SK-N-SH treated with all-trans-retinoic acid at 6 μM for 48 hours (cell line): Measurements from ENCODE around the gene HPN.
A peak's percentile ranks its signal among the peaks of the same experiment; 100 is the strongest.

ENCODE experiments used
- ATAC-seq: fragments of 200-7000 bp; cut with Tn5 transposase; 3 replicates; pipeline ENCODE4 v1.9.1; 2020; ENCODE audit warnings: mild to moderate bottlenecking, moderate library complexity
- BACH2 ChIP-seq: fragments of 250-450 bp; sonication (Bioruptor Pico); IDR thresholded peaks from 2 replicates; pipeline ENCODE4 v1.9.0; 2021; ENCODE audit warnings: mild to moderate bottlenecking, borderline replicate concordance
- CSDC2 ChIP-seq: fragments of 250-450 bp; sonication (Bioruptor Pico); IDR thresholded peaks from 2 replicates; pipeline ENCODE4 v1.5.0; 2020; ENCODE audit warnings: mild to moderate bottlenecking, moderate library complexity
- ESRRG ChIP-seq: fragments of 250-450 bp; sonication (Bioruptor Pico); IDR thresholded peaks from 2 replicates; pipeline ENCODE4 v1.6.1; 2021; ENCODE audit warnings: mild to moderate bottlenecking
- GLIS3 ChIP-seq: fragments of 250-450 bp; sonication (Bioruptor Pico); IDR thresholded peaks from 2 replicates; pipeline ENCODE4 v1.5.0; 2020; ENCODE audit warnings: mild to moderate bottlenecking, moderate library complexity
- ISL1 ChIP-seq: fragments of 250-450 bp; sonication (Bioruptor Pico); IDR thresholded peaks from 2 replicates; pipeline ENCODE4 v2.1.2; 2022; ENCODE audit warnings: mild to moderate bottlenecking, moderate library complexity
- OSR1 ChIP-seq: fragments of 250-450 bp; sonication (Bioruptor Pico); IDR thresholded peaks from 2 replicates; pipeline ENCODE4 v1.8.0; 2022; ENCODE audit warnings: moderate library complexity, mild to moderate bottlenecking, inconsistent platforms
- PPARA ChIP-seq: fragments of 250-450 bp; sonication (Bioruptor Pico); IDR thresholded peaks from 2 replicates; pipeline ENCODE4 v1.5.0; 2020; ENCODE audit warnings: mild to moderate bottlenecking, borderline replicate concordance
- RARB ChIP-seq: fragments of 250-450 bp; sonication (Bioruptor Pico); IDR thresholded peaks from 2 replicates; pipeline ENCODE4 v1.8.0; 2021; ENCODE audit warnings: mild to moderate bottlenecking, moderate library complexity
- SNAI2 ChIP-seq: fragments of 250-450 bp; sonication (Bioruptor Pico); IDR thresholded peaks from 2 replicates; pipeline ENCODE4 v1.5.0; 2020; ENCODE audit warnings: mild to moderate bottlenecking, moderate library complexity
- TCF4 ChIP-seq: fragments of 250-450 bp; sonication (Bioruptor Pico); IDR thresholded peaks from 2 replicates; pipeline ENCODE4 v1.8.0; 2021; ENCODE audit warnings: mild to moderate bottlenecking, moderate library complexity, borderline replicate concordance
- TOX ChIP-seq: fragments of 250-450 bp; sonication (Bioruptor Pico); IDR thresholded peaks from 2 replicates; pipeline ENCODE4 v1.8.0; 2021; ENCODE audit warnings: mild to moderate bottlenecking, moderate library complexity, borderline replicate concordance
- ZC3H10 ChIP-seq: fragments of 250-450 bp; sonication (Bioruptor Pico); IDR thresholded peaks from 2 replicates; pipeline ENCODE4 v1.5.1; 2021; ENCODE audit warnings: mild to moderate bottlenecking, moderate library complexity
- ZFP3 ChIP-seq: fragments of 250-450 bp; sonication (Bioruptor Pico); IDR thresholded peaks from 2 replicates; pipeline ENCODE4 v1.5.0; 2020; ENCODE audit warnings: mild to moderate bottlenecking, moderate library complexity
- ZFP30 ChIP-seq: fragments of 450-650 bp; formaldehyde crosslinking; IDR thresholded peaks from 2 replicates; pipeline ENCODE4 v1.5.0; 2022; ENCODE audit warnings: mild to moderate bottlenecking, moderate library complexity
- ZNF565 ChIP-seq: fragments of 450-650 bp; formaldehyde crosslinking; conservative IDR thresholded peaks from 2 replicates; pipeline ENCODE4 v1.5.0; 2020; ENCODE audit warnings: low read depth, mild to moderate bottlenecking, moderate library complexity
- ZNF70 ChIP-seq: fragments of 450-650 bp; formaldehyde crosslinking; IDR thresholded peaks from 2 replicates; pipeline ENCODE4 v1.5.0; 2020; ENCODE audit warnings: mild to moderate bottlenecking, moderate library complexity
- ZNF8 ChIP-seq: fragments of 450-650 bp; formaldehyde crosslinking; IDR thresholded peaks from 2 replicates; pipeline ENCODE4 v1.5.0; 2020; ENCODE audit warnings: mild to moderate bottlenecking, moderate library complexity
- TF ChIP-seq, protein P1 (sequence below): fragments of 250-450 bp; sonication (Bioruptor Pico); IDR thresholded peaks from 2 replicates; pipeline ENCODE4 v1.5.1; 2020; ENCODE audit warnings: low read depth, mild to moderate bottlenecking, moderate library complexity
- TF ChIP-seq, protein P2 (sequence below): fragments of 250-450 bp; sonication (Bioruptor Pico); IDR thresholded peaks from 2 replicates; pipeline ENCODE4 v1.8.0; 2021; ENCODE audit warnings: low read depth, mild to moderate bottlenecking, moderate library complexity, borderline replicate concordance
- TF ChIP-seq, protein P3 (sequence below): fragments of 250-450 bp; sonication (Bioruptor Pico); IDR thresholded peaks from 2 replicates; pipeline ENCODE4 v1.8.0; 2020; ENCODE audit warnings: mild to moderate bottlenecking, moderate library complexity, borderline replicate concordance
- TF ChIP-seq, protein P4 (sequence below): fragments of 250-450 bp; sonication (Bioruptor Pico); IDR thresholded peaks from 2 replicates; pipeline ENCODE4 v1.5.0; 2020; ENCODE audit warnings: mild to moderate bottlenecking, moderate library complexity

Gene HPN

DNA sequence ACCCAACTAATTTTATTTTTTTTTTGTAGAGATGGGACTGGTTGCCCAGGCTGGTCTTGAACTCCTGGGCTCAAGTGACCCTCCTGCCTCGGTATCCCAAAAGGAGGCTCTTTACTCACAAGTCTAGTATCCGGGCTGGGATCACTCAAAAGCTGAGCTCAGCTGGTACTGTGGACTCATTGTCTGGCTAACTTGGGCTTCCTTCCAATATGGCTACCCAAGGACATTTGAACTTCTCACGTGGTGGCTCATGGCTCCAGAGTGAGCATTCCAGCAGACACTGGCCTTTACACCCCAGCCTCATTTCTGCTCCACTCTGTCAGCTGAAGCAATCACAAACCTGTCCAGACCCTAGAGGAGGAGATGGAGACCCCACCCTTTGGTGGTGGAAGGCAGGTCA, 28.9 kb downstream of the HPN start:
- ATAC-seq, result no peak

DNA sequence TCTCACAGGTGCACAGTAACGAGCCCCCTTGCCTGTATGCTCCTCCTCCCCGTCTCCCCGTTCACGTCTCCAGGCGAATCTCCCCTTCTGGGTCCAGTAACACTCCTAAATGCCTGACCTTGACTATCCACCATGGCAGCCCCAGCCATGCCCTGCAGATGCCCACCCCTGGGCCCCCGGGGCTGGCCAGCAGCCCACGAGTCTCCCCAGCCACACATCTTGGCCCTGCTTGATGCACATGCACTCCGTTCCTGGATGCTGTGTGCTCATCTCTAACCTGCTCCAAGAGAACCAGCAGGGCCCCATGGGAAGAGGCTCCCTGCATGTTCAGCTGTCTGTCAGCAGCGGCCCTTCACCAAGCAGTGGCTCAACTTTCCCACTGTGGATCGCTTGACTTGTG, 32.0 kb downstream of the HPN start:
- TF ChIP-seq PPARA (CRISPR knock-in tag) (no peak), BACH2 (no peak), ESRRG (CRISPR knock-in tag) (no peak), OSR1 (no peak), ZNF70 (CRISPR knock-in tag) (no peak), ZNF565 (CRISPR knock-in tag) (no peak), ZC3H10 (CRISPR knock-in tag) (no peak), ISL1 (no peak), CSDC2 (CRISPR knock-in tag) (no peak), ZFP30 (CRISPR knock-in tag) (no peak), GLIS3 (CRISPR knock-in tag) (no peak), ZNF8 (CRISPR knock-in tag) (no peak)
- TF ChIP-seq, protein P1, sequence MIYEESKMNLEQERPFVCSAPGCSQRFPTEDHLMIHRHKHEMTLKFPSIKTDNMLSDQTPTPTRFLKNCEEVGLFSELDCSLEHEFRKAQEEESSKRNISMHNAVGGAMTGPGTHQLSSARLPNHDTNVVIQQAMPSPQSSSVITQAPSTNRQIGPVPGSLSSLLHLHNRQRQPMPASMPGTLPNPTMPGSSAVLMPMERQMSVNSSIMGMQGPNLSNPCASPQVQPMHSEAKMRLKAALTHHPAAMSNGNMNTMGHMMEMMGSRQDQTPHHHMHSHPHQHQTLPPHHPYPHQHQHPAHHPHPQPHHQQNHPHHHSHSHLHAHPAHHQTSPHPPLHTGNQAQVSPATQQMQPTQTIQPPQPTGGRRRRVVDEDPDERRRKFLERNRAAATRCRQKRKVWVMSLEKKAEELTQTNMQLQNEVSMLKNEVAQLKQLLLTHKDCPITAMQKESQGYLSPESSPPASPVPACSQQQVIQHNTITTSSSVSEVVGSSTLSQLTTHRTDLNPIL, result no peak
- TF ChIP-seq, protein P2, sequence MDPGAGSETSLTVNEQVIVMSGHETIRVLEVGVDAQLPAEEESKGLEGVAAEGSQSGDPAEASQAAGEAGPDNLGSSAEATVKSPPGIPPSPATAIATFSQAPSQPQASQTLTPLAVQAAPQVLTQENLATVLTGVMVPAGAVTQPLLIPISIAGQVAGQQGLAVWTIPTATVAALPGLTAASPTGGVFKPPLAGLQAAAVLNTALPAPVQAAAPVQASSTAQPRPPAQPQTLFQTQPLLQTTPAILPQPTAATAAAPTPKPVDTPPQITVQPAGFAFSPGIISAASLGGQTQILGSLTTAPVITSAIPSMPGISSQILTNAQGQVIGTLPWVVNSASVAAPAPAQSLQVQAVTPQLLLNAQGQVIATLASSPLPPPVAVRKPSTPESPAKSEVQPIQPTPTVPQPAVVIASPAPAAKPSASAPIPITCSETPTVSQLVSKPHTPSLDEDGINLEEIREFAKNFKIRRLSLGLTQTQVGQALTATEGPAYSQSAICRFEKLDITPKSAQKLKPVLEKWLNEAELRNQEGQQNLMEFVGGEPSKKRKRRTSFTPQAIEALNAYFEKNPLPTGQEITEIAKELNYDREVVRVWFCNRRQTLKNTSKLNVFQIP, result no peak
- TF ChIP-seq, protein P3, sequence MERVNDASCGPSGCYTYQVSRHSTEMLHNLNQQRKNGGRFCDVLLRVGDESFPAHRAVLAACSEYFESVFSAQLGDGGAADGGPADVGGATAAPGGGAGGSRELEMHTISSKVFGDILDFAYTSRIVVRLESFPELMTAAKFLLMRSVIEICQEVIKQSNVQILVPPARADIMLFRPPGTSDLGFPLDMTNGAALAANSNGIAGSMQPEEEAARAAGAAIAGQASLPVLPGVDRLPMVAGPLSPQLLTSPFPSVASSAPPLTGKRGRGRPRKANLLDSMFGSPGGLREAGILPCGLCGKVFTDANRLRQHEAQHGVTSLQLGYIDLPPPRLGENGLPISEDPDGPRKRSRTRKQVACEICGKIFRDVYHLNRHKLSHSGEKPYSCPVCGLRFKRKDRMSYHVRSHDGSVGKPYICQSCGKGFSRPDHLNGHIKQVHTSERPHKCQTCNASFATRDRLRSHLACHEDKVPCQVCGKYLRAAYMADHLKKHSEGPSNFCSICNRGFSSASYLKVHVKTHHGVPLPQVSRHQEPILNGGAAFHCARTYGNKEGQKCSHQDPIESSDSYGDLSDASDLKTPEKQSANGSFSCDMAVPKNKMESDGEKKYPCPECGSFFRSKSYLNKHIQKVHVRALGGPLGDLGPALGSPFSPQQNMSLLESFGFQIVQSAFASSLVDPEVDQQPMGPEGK, result no peak
- ATAC-seq, result no peak; the same call in 2 of the 3 replicates

More for the DNA sequence above, 28.9 kb downstream of the HPN start:
- no peak for TF ChIP-seq PPARA (CRISPR knock-in tag)
- peak; percentile 95 for TF ChIP-seq ZNF565 (CRISPR knock-in tag)
- TF ChIP-seq, protein P4, sequence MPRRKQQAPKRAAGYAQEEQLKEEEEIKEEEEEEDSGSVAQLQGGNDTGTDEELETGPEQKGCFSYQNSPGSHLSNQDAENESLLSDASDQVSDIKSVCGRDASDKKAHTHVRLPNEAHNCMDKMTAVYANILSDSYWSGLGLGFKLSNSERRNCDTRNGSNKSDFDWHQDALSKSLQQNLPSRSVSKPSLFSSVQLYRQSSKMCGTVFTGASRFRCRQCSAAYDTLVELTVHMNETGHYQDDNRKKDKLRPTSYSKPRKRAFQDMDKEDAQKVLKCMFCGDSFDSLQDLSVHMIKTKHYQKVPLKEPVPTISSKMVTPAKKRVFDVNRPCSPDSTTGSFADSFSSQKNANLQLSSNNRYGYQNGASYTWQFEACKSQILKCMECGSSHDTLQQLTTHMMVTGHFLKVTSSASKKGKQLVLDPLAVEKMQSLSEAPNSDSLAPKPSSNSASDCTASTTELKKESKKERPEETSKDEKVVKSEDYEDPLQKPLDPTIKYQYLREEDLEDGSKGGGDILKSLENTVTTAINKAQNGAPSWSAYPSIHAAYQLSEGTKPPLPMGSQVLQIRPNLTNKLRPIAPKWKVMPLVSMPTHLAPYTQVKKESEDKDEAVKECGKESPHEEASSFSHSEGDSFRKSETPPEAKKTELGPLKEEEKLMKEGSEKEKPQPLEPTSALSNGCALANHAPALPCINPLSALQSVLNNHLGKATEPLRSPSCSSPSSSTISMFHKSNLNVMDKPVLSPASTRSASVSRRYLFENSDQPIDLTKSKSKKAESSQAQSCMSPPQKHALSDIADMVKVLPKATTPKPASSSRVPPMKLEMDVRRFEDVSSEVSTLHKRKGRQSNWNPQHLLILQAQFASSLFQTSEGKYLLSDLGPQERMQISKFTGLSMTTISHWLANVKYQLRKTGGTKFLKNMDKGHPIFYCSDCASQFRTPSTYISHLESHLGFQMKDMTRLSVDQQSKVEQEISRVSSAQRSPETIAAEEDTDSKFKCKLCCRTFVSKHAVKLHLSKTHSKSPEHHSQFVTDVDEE (CRISPR knock-in tag), result no peak
- no peak for TF ChIP-seq ZFP3 (CRISPR knock-in tag)
- TF ChIP-seq TCF4 (CRISPR knock-in tag), result no peak
- TF ChIP-seq, all 23 proteins: peak for 1

DNA sequence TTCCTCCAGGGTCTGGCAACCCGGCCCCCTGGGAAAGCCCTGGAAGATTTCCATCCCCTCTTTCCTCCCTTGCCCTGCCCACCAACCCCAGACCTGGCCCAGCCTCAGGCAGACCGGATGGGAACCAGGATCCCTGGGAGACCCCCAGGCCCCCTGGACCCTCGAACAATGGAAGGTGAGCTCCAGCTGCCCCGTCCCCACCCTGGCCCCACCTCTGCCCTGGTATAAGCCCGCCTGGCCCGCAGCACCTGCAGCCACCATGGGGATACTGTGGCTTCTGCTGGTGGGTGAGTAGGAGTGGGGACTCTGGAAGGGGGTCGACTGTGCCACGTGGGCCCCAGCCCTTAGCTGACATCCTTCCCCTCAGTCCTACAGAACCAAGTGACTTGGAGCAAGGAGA, 32.4 kb downstream of the HPN start:
- no peak for ATAC-seq
- TF ChIP-seq GLIS3 (CRISPR knock-in tag) (no peak), ZNF70 (CRISPR knock-in tag) (no peak), SNAI2 (CRISPR knock-in tag) (no peak), TCF4 (CRISPR knock-in tag) (no peak), TOX (CRISPR knock-in tag) (no peak), RARB (CRISPR knock-in tag) (no peak), CSDC2 (CRISPR knock-in tag) (no peak), ZC3H10 (CRISPR knock-in tag) (no peak), ESRRG (CRISPR knock-in tag) (no peak), ZFP3 (CRISPR knock-in tag) (no peak)
- TF ChIP-seq, protein P4 (CRISPR knock-in tag), result no peak
- TF ChIP-seq, protein P1, result no peak
